Adrenal gland (tissue), 12 donors: ENCODE measurements around the gene PCDH17. TPM values are rescaled to one million over a fixed set of nuclear protein-coding genes. Genes with fewer than 3 reads are reported as not detected.

Source experiments
- DNase-seq, 7 donors: peaks; one replicate each; pipeline ENCODE4 v3.0.0-alpha.2; 2019 to 2020
- H3K27ac ChIP-seq, 5 donors: fragments of 200-600 bp; sonication (generic) in 4 of 5; 1 replicate in 3 of 5; 2 replicates in 2 of 5; pipeline versions ENCODE4 v1.5.1 to v1.8.0; 2016 to 2020; ENCODE audit warnings: mild to moderate bottlenecking in 1 of 5
- H3K27me3 ChIP-seq: fragments of 200-600 bp; 2 replicates; pipeline ENCODE4 v1.8.0; 2021
- H3K36me3 ChIP-seq, 2 donors: fragments of 200-600 bp; replicated peaks in 1 of 2; 1 replicate in 1 of 2; 2 replicates in 1 of 2; pipeline versions ENCODE4 v1.5.1 to v1.8.0; 2018 to 2022
- H3K4me1 ChIP-seq, 2 donors: fragments of 200-600 bp; replicated peaks in 1 of 2; 1 replicate in 1 of 2; 2 replicates in 1 of 2; pipeline versions ENCODE4 v1.5.1 to v1.8.0; 2018 to 2021
- H3K4me3 ChIP-seq, 4 donors: fragments of 200-600 bp; sonication (generic) in 3 of 4; one replicate each; pipeline ENCODE4 v1.5.1; 2016 to 2018
- H3K9me3 ChIP-seq, 3 donors: fragments of 200-600 bp; sonication (generic) in 1 of 3; replicated peaks in 1 of 3; 1 replicate in 2 of 3; 2 replicates in 1 of 3; pipeline versions ENCODE4 v1.5.1 to v1.8.0; 2016 to 2021
- CTCF ChIP-seq, 6 experiments: fragments of 450-650 bp in 4 of 6; fragments of 200-600 bp in 2 of 6; sonication (generic) in 1 of 6; IDR thresholded peaks; 1 replicate in 5 of 6; 2 replicates in 1 of 6; pipeline versions ENCODE4 v1.5.1 to v1.8.0; 2016 to 2021; ENCODE audit warnings: antibody characterized with exemption in 6 of 6, mild to moderate bottlenecking in 2 of 6, moderate library complexity in 1 of 6
- POLR2A ChIP-seq, 2 donors: fragments of 450-650 bp; IDR thresholded peaks; one replicate each; pipeline ENCODE4 v1.6.1; 2017; ENCODE audit warnings: antibody characterized with exemption in 2 of 2, mild to moderate bottlenecking in 2 of 2, moderate library complexity in 1 of 2
- WGBS, 4 donors: extraction: QIAGEN DNeasy Blood & Tissue Kit in 2 of 4; methylation state at CpG; one replicate each; pipeline versions ENCODE4 v1.1.5 to v1.1.7; 2013 to 2017; 5-methylcytosine and 5-hydroxymethylcytosine counted together
- intact Hi-C, 2 donors: fragments of 100-400 bp; cut with DNase I; formaldehyde crosslinking; loops; one replicate each; pipeline versions ENCODE4 v1.14.1 to v1.15.0; 2022 to 2023
- polyA plus RNA-seq, 3 donors: library from polyadenylated mRNA; stranded (reverse); fragments of 200-250 nt in 2 of 3; fragments of 350-450 nt in 1 of 3; fragmentation: Illumina TruSeq in 1 of 3; extraction: RNeasy Lipid Tissue Mini Kit (QIAGEN cat#74804) in 1 of 3; gene quantifications; one replicate each; pipeline ENCODE4 v1.2.3, GENCODE V29; 2013 to 2014
- total RNA-seq, 9 donors: library from RNA; depleted of rRNA in 4 of 9; stranded (reverse); fragments of >200 nt in 4 of 9; fragments of 120-200 nt in 1 of 9; fragmentation: NEBNext Ultra II Directional in 1 of 9; extraction: Animal tissue kit (Norgen Biotek cat#: 25700) in 1 of 9; gene quantifications; one replicate each; pipeline versions ENCODE4 v1.1.0 to v1.2.4, GENCODE V29; 2013 to 2023
- donor health status: healthy with polysubstance abuse.
- donor health status: Bipolar disorder and iron deficiency.
- donor health status: DM: yes; HTN: yes; CAD: no.
- donor health status: DM: no; HTN: no; CAD: no.
- donor health status: DM: no; HTN: no; CAD: no.
- donor health status: DM: yes; HTN: yes; CAD: no.

The PCDH17 gene
- total and polyA plus RNA-seq, 12 donors, result 0.47 to 12.3 (median 5.3) TPM

GRCh38 chr13:57588639-57589038 lies 42.9 kb upstream of the PCDH17 start:
- Histone ChIP-seq H3K27ac (no peak overlapping the region), H3K36me3 (no peaks in the 10 kb centered on the region), H3K4me1 (no peaks in the 10 kb centered on the region), H3K9me3 (no peaks in the 10 kb centered on the region), H3K4me3 (no peak overlapping the region), H3K27me3 (no peaks in the 10 kb centered on the region)
- DNase-seq, result no peak
- WGBS, 4 donors, result 82 to 91% (median 83%) methylated on average over 3 of the region's 3 CpGs
- intact Hi-C loops, result no loop called here
- no peak for TF ChIP-seq CTCF (IDR thresholded peaks at IDR 0.05)

- Histone ChIP-seq H3K27ac (no peak overlapping the region), H3K27me3 (no peaks in the 10 kb centered on the region), H3K36me3 (no peaks in the 10 kb centered on the region), H3K9me3 (no peaks in the 10 kb centered on the region), H3K4me3 (no peak overlapping the region), H3K4me1 (no peaks in the 10 kb centered on the region)
- 55 to 85% (median 67%) methylated on average over 1 of the region's 1 CpG for WGBS, 4 donors
- intact Hi-C loops, result no loop called here
- no peak for DNase-seq
- TF ChIP-seq CTCF (IDR thresholded peaks at IDR 0.05), result no peak
- no peak for TF ChIP-seq POLR2A (IDR thresholded peaks at IDR 0.05)
Observed at GRCh38 chr13:57595775-57596174, 35.8 kb upstream of the PCDH17 start.

GRCh38 chr13:57601536-57601935 lies 30.0 kb upstream of the PCDH17 start:
- DNase-seq, result no peak
- no peaks in the 10 kb centered on the region for H3K4me1 ChIP-seq
- no peak overlapping the region for H3K27ac ChIP-seq
- TF ChIP-seq CTCF (IDR thresholded peaks at IDR 0.05) (no peak), POLR2A (IDR thresholded peaks at IDR 0.05) (no peak)
- H3K27me3 ChIP-seq, result no peaks in the 10 kb centered on the region
- intact Hi-C loops, result no loop called here
- no peaks in the 10 kb centered on the region for H3K9me3 ChIP-seq
- H3K36me3 ChIP-seq, result no peaks in the 10 kb centered on the region
- 33 to 50% (median 42%) methylated on average over 3 of the region's 3 CpGs for WGBS, 4 donors
- no peak overlapping the region for H3K4me3 ChIP-seq

GRCh38 chr13:57604442-57604841 lies 27.1 kb upstream of the PCDH17 start:
- no peak for DNase-seq
- TF ChIP-seq POLR2A (IDR thresholded peaks at IDR 0.05) (no peak), CTCF (IDR thresholded peaks at IDR 0.05) (no peak)
- Histone ChIP-seq H3K4me3 (no peak overlapping the region), H3K4me1 (no peaks in the 10 kb centered on the region), H3K27ac (no peak overlapping the region), H3K27me3 (no peaks in the 10 kb centered on the region), H3K9me3 (peaks cover 0 to 3% (median 0%) of the 10 kb centered on the region in 3 donors), H3K36me3 (no peaks in the 10 kb centered on the region)
- 68 to 77% (median 71%) methylated on average over 2 of the region's 2 CpGs for WGBS, 4 donors
- intact Hi-C loops, result no loop called here
